HUES6 (cell line): Measurements from ENCODE around the gene RADX.
"Not testable (repeated sequence)": the region's sequence is repeated elsewhere in the genome, so short reads cannot be mapped to it uniquely, and the experiment has no call there.

Experiments used
- H3K27ac ChIP-seq: 2 replicates; pipeline ENCODE4 v1.7.0; 2013; ENCODE audit warnings: low read depth, mild to moderate bottlenecking, low read length, inconsistent platforms
- H3K27me3 ChIP-seq: 2 replicates; pipeline ENCODE4 v1.6.1; 2013; ENCODE audit warnings: low read length; ENCODE audit not compliant: control insufficient read depth, insufficient read depth
- H3K36me3 ChIP-seq: 2 replicates; pipeline ENCODE4 v1.6.1; 2013; ENCODE audit warnings: low read length; ENCODE audit not compliant: control insufficient read depth, insufficient read depth
- H3K4me1 ChIP-seq: 2 replicates; pipeline ENCODE4 v1.6.1; 2013; ENCODE audit warnings: low read length; ENCODE audit not compliant: control insufficient read depth, insufficient read depth
- H3K4me3 ChIP-seq: 2 replicates; pipeline ENCODE4 v1.5.1; 2013; ENCODE audit warnings: low read depth, low read length
- H3K9ac ChIP-seq: one replicate; pipeline ENCODE4 v1.6.1; 2013; ENCODE audit warnings: mild to moderate bottlenecking, low read length
- H3K9me3 ChIP-seq: 2 replicates; pipeline ENCODE4 v1.6.1; 2013; ENCODE audit warnings: low read depth, low read length; ENCODE audit not compliant: control insufficient read depth, insufficient read depth

RADX gene

DNA sequence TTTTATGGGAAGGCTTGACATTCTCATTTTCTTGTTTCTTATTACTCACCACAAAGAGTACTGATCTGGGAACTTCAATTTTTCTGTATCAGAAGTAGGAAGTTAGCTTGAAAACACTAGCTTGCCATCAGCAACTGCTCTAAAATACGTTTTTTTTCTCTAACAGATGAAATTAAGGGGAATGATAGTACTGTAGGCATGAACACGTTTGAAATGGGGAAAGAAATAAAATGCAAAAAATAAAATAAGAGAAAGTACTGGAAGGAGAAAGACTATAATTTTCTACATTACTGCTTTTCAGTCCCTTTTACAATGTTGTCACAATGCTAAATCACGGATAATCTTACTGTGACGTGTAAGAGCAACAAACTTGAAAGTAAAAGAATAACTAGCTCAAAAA, 1.5 kb downstream of the RADX start:
- peaks cover 38% of the 10 kb centered on the region for H3K27me3 ChIP-seq
- peaks cover 12% of the 10 kb centered on the region for H3K4me1 ChIP-seq
- no peaks in the 10 kb centered on the region for H3K36me3 ChIP-seq
- H3K27ac ChIP-seq, result no peak overlapping the region
- H3K9me3 ChIP-seq, result no peaks in the 10 kb centered on the region
- no peak overlapping the region for H3K9ac ChIP-seq
- H3K4me3 ChIP-seq, result no peak overlapping the region

DNA sequence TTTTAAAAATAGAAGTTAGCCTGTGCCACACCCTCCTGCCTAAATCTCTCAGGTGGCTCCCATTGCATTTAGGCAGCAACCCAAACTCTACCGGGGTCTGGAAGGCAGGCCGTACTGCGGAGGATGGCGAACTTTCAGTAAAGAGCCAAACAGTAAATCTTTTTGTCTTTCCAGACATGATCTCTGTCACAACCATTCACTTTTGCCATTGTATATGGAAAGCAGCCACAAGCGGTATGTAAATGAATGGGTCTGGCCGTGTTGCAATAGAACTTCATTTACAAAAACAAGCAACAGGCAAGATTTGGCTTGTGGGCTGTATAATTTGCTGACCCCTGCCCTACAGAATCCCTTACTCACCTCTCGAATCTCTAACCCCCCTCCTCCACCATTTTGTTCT, 3.3 kb downstream of the RADX start:
- Histone ChIP-seq H3K27ac (no peak overlapping the region), H3K9ac (no peak overlapping the region), H3K9me3 (no peaks in the 10 kb centered on the region), H3K36me3 (no peaks in the 10 kb centered on the region), H3K4me1 (peaks cover 12% of the 10 kb centered on the region), H3K4me3 (no peak overlapping the region), H3K27me3 (peaks cover 34% of the 10 kb centered on the region)

DNA sequence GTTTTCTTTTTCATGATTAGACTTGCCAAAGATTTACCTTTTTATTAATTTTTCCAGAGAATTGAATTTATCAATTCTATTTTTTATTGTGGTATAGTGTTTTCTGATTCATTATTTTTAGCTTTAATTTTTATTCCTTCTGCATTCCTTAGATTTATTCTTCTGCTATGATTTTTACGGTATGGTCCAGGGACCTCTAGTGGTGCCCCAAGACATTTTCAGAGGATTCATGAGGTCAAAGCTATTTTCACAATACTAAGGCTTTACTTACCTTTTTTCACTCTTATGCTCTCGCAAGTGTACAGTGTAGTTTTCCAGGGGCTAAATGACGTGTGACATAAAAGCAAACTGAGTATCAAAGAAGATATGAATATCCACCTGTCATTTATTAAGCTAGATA, 8.0 kb downstream of the RADX start:
- H3K4me1 ChIP-seq, result peaks cover 3% of the 10 kb centered on the region; the same call in 1 of the 2 replicates
- H3K9ac ChIP-seq, result no peak overlapping the region
- H3K36me3 ChIP-seq, result no peaks in the 10 kb centered on the region
- no peak overlapping the region for H3K27ac ChIP-seq
- H3K4me3 ChIP-seq, result no peak overlapping the region
- H3K9me3 ChIP-seq, result no peaks in the 10 kb centered on the region
- H3K27me3 ChIP-seq, result no peaks in the 10 kb centered on the region; the same call in 1 of the 2 replicates

DNA sequence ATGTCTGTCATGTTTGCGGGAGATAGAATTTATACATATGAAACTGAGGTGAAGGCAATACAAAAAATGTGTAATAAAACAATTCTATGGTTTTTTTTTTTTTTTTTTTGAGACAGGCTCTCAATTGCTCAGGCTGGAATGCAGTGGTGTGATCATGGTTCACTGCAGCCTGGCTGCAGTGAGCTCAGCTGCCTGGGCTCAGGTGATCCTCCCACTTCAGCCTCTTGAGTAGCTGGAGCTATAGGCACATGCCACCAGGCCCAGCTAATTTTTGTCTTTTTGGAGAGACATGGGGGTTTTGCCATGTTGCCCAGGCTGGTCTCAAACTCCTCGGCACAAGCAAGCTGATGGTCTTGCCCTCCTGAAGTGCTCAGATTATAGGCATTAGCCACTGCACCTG, 10.1 kb downstream of the RADX start:
- no peaks in the 10 kb centered on the region for H3K4me1 ChIP-seq
- H3K9me3 ChIP-seq, result no peaks in the 10 kb centered on the region
- H3K9ac ChIP-seq, result no peak overlapping the region
- no peaks in the 10 kb centered on the region for H3K27me3 ChIP-seq
- no peak overlapping the region for H3K4me3 ChIP-seq
- no peaks in the 10 kb centered on the region for H3K36me3 ChIP-seq
- no peak overlapping the region for H3K27ac ChIP-seq

DNA sequence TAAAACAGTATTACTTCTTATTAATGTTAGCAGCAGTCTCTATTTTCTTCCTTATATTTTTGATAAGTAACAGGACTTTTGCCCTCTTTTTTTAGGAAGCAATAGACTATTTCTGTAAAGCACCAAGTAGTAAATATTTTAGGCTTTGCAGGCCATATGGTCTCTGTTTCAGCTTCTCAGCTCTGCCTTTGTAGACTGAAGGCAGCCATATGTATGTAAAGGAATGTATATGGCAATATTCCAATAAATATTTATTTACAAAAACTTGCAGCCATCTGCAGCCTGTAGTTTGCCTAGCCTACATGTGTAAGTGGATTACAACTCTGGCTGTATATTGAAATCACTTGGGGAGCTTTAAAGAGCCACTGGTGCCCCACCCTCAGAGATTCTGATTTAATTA, 15.0 kb downstream of the RADX start:
- Histone ChIP-seq H3K4me3 (no peak overlapping the region), H3K36me3 (no peaks in the 10 kb centered on the region), H3K27me3 (no peaks in the 10 kb centered on the region), H3K4me1 (no peaks in the 10 kb centered on the region), H3K9me3 (no peaks in the 10 kb centered on the region), H3K27ac (no peak overlapping the region), H3K9ac (no peak overlapping the region)

DNA sequence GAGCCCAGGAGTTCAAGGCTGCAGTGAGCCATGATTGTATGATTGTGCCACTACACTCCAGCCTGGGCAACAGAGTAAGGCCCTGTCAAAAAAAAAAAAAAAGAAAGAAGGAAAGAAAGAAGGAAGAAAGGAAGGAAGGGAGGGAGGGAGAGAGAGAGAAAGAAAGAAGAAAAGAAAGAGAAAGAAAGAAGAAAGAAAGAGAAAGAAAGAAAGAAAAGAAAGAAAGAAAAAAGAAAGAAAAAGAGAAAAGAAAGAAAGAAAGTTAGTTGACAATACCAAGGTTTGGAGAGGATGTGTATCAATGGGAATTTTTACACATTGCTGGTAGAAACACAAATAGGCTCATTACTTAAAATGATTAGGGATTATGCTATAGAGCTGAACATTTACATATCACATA, 19.8 kb downstream of the RADX start:
- Histone ChIP-seq H3K4me1 (no peaks in the 10 kb centered on the region), H3K9me3 (no peaks in the 10 kb centered on the region), H3K27me3 (no peaks in the 10 kb centered on the region), H3K4me3 (no peak overlapping the region), H3K36me3 (no peaks in the 10 kb centered on the region), H3K27ac (no peak overlapping the region), H3K9ac (no peak overlapping the region)

DNA sequence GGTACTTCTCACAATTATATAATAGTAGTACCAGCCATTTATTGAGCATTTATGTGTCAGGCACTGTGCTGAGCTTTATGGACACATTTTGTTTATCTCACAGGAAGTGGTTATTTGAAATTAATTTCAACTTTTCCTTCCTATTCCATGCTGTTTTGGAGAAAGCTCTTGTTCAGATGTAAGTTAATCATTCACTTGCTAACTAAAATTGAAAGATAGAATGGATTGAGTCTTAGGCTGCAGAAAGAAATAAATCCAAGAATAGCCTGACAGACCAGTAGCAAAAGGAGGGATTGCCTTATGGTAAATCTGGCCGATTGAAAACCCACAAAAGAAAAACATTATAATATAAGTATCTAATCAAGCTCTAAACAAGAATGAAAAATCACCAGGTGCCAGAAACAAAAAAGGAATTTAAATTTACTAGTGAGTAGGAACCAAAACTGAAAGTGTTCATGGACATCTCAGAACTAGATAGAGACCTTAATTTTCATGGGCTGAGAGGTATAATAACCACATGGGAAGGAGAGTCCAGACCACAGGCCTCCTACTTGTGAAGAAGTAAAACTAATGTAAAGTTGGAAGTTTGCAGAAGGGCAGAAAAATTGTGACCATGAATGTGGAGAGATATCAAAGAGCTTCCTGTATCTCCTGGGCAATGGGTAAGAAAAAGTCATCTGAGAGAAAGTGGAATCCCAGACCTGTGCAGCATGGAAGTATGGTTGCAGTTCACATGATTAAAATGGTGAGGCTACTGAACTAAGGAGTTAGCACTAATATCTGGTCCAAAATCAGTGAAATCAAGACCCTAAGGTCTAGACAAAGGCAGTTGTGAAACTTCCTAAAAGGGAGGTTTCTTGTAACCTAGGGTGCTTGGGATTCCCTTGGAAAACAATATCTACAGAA, 38.0 kb downstream of the RADX start:
- Histone ChIP-seq H3K9ac (no peak overlapping the region), H3K27me3 (no peaks in the 10 kb centered on the region; the same call in 1 of the 2 replicates), H3K9me3 (no peaks in the 10 kb centered on the region), H3K36me3 (no peaks in the 10 kb centered on the region), H3K4me1 (no peaks in the 10 kb centered on the region), H3K27ac (no peak overlapping the region), H3K4me3 (no peak overlapping the region)

DNA sequence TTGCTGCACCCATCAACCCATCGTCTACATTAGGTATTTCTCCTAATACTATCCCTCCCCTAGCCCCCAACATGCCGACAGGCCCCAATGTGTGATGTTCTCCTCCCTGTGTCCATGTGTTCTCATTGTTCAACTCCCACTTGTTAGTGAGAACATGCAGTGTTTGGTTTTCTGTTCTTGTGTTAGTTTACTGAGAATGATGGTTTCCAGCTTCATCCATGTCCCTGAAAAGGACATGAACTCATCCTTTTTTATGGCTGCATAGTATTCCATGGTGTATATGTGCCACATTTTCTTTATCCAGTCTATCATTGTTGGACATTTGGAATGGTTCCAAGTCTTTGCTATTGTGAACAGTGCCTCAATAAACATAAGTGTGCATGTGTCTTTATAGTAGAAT, 41.8 kb downstream of the RADX start:
- not testable (repeated sequence) for H3K27ac ChIP-seq, H3K4me3 ChIP-seq, H3K27me3 ChIP-seq, H3K9me3 ChIP-seq, H3K4me1 ChIP-seq, H3K36me3 ChIP-seq, H3K9ac ChIP-seq

DNA sequence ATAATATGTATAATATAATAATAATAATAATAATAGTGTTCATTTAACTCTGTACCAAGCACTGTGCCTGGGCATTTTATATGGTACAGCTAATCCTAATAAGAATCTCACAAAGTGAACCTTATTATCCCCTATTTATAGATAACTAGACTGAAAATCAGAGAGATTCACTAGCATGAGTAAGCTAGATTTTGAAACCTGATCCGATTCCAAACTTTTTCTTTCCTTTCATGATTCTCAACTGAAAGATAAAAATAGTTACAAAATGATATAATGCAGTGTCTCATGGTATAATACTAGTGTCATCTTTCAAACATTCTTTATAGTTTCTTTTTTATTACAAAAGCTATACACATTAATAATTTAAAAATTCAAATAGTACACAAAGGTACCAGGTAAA, 58.9 kb downstream of the RADX start:
- H3K9me3 ChIP-seq, result no peaks in the 10 kb centered on the region
- H3K4me1 ChIP-seq, result 0 out of 2 replicates have a peak, but pooled peaks cover 4% of the 10 kb centered on the region
- no peaks in the 10 kb centered on the region for H3K36me3 ChIP-seq
- no peak overlapping the region for H3K4me3 ChIP-seq
- H3K27ac ChIP-seq, result no peak overlapping the region
- H3K27me3 ChIP-seq, result no peaks in the 10 kb centered on the region; the same call in 1 of the 2 replicates
- no peak overlapping the region for H3K9ac ChIP-seq

DNA sequence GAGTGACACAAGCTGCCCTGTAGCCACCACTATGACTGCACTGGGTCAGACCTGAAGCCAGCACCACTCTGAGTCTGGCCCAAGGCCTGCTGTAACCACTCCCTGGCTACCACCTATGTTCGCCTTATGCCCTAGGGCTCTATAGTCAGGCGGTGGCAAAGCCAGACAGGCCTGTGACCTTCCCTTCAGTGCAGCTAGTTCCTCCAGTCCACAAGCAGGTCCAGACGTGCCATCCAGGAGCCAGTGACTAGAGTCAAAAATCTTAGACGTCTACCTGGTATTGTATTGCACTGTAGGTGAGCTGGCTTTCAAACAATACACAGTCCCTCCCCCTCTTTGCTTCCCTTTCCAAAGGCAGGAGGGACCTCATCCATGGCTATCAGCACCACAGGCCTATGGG, 60.7 kb downstream of the RADX start:
- H3K27ac ChIP-seq, result no peak overlapping the region
- H3K9ac ChIP-seq, result no peak overlapping the region
- 0 out of 2 replicates have a peak, but pooled peaks cover 4% of the 10 kb centered on the region for H3K4me1 ChIP-seq
- H3K4me3 ChIP-seq, result no peak overlapping the region
- no peaks in the 10 kb centered on the region; the same call in 1 of the 2 replicates for H3K27me3 ChIP-seq
- no peaks in the 10 kb centered on the region for H3K36me3 ChIP-seq
- no peaks in the 10 kb centered on the region for H3K9me3 ChIP-seq

DNA sequence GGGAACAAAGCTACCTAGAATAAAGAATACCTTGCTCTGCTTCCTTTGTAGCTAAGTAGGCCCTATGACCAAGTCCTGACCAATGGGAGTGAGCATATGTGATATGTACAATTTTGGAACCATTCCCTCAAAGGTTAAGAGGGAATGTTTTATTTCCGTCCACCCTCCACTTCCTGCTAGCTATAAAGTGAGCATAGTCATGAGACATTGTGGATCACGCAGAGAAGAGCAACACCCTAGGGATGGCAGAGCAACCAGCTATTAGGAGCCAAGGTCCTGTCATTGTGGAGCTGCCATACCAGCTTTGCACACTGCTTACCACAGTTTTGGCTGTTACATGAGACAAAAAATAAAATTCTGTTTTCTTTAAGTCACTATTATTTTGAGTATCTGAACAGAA, 68.9 kb downstream of the RADX start:
- Histone ChIP-seq H3K4me1 (peaks cover 8% of the 10 kb centered on the region; the same call in 1 of the 2 replicates), H3K27ac (no peak overlapping the region), H3K9ac (no peak overlapping the region), H3K4me3 (no peak overlapping the region), H3K9me3 (no peaks in the 10 kb centered on the region; the same call in 1 of the 2 replicates), H3K27me3 (no peaks in the 10 kb centered on the region; the same call in 1 of the 2 replicates), H3K36me3 (no peaks in the 10 kb centered on the region)
